ENCODE results near the gene SLC24A4. TPM values are rescaled to one million over a fixed set of nuclear protein-coding genes. Genes with fewer than 3 reads are reported as not detected.

SLC24A4 gene
- total and polyA plus RNA-seq, 2 of the 4 experiments (the other 2 are of a cell fraction): not detected

GRCh38 chr14:92392711-92393110 lies 69.7 kb downstream of the SLC24A4 start:
- Histone ChIP-seq H2BK120ac (ENCODE audit: low read depth, low read length) (no peak overlapping the region), H3K9ac (ENCODE audit: low read depth, low read length) (no peak overlapping the region), H4K8ac (ENCODE audit: low read depth in 2 of 2, low read length in 2 of 2) (no peak overlapping the region), H3K9me1 (ENCODE audit: insufficient read depth, low read length) (no peaks in the 10 kb centered on the region), H4K5ac (ENCODE audit: low read depth, low read length) (no peak overlapping the region), H3K23ac (ENCODE audit: low read depth, low read length) (no peak overlapping the region), H3K27me3 (ENCODE audit: control insufficient read depth, insufficient read depth, low read length) (peaks cover 19% of the 10 kb centered on the region), H3K9me3 (ENCODE audit: control insufficient read depth, insufficient read depth, low read length) (peaks cover 2% of the 10 kb centered on the region; the same call in 1 of the 2 replicates), H3K27ac (ENCODE audit: insufficient read depth, low read length) (no peak overlapping the region), H3K4me2 (ENCODE audit: low read depth, low read length) (no peak overlapping the region), H4K91ac (ENCODE audit: insufficient read depth, low read depth, low read length) (no peak overlapping the region), H2BK20ac (ENCODE audit: low read depth, low read length) (no peak overlapping the region), H3K56ac (ENCODE audit: extremely low read depth, insufficient read depth, low read length) (no peak overlapping the region), H3K4ac (ENCODE audit: low read depth, low read length) (no peak overlapping the region), H3K18ac (ENCODE audit: low read depth, low read length) (no peak overlapping the region), H3K14ac (replicated peaks; ENCODE audit: low read depth, low read length) (no peak overlapping the region), H3K4me1 (ENCODE audit: control insufficient read depth, insufficient read depth, low read length) (peaks cover 2% of the 10 kb centered on the region), H3K4me3 (ENCODE audit: insufficient read depth, low read depth, low read length) (no peak overlapping the region), H4K20me1 (ENCODE audit: insufficient read depth, low read length) (no peaks in the 10 kb centered on the region), H3K36me3 (ENCODE audit: control insufficient read depth, insufficient read depth, low read length) (no peaks in the 10 kb centered on the region), H2AK9ac (replicated peaks; ENCODE audit: low read depth, low read length, poor library complexity) (no peak overlapping the region), H3K79me1 (ENCODE audit: low read depth in 1 of 2, low read length in 2 of 2) (no peaks in the 10 kb centered on the region), H2AK5ac (ENCODE audit: low read depth, low read length) (no peak overlapping the region), H2AFZ (replicated peaks; ENCODE audit: low read length, poor library complexity) (no peak overlapping the region), H2BK5ac (ENCODE audit: low read depth, low read length, poor library complexity, severe bottlenecking) (no peak overlapping the region), H2BK15ac (ENCODE audit: low read depth, low read length) (no peak overlapping the region)
- 63% methylated on average over 6 of the region's 9 CpGs; no CpG with 5 or more reads in 1 of the 2 experiments for whole genome bisulfite sequencing, 2 experiments (ENCODE audit: extremely low coverage in 2 of 2, insufficient read length in 1 of 2)
- dilution Hi-C loops (cut with HindIII; ENCODE audit: low sequenced_read_pairs, unreplicated experiment) (no loop called here), intact Hi-C loops (cut with micrococcal nuclease) (no loop called here), in situ Hi-C loops (cut with MboI; ENCODE audit: low sequenced_read_pairs) (no loop called here)
- TF ChIP-seq FOS (IDR thresholded peaks at IDR 0.05; ENCODE audit: low read depth, low read length): no peak
- no peak for TF ChIP-seq RFX5 (IDR thresholded peaks at IDR 0.05; ENCODE audit: low read depth, low read length)
- no peak for TF ChIP-seq USF2 (IDR thresholded peaks at IDR 0.05; ENCODE audit: low read depth, low read length)
- TF ChIP-seq SMC3 (IDR thresholded peaks at IDR 0.05; ENCODE audit: low read depth, low read length): no peak
- no peak for TF ChIP-seq CEBPB (IDR thresholded peaks at IDR 0.05; ENCODE audit: low read depth, low read length)
- no peak for TF ChIP-seq CHD1 (IDR thresholded peaks at IDR 0.05; ENCODE audit: low read depth, low read length)
- no peak for TF ChIP-seq POLR2A (IDR thresholded peaks at IDR 0.05; ENCODE audit: low read depth, low read length)
- no peak for TF ChIP-seq MXI1 (IDR thresholded peaks at IDR 0.05; ENCODE audit: borderline replicate concordance, low read depth, low read length)
- TF ChIP-seq CTCF (conservative IDR thresholded peaks at IDR 0.05; ENCODE audit: low read depth, low read length): no peak
- CTCF ChIA-PET: no interaction called here
- no TSS peak for BruUV-seq (replicated peaks)
- ATAC-seq (ENCODE audit: low read depth) (no peak), DNase-seq (no peak)
- POLR2A ChIA-PET (ENCODE audit: unreplicated experiment): no interaction called here

Data from IMR-90 (cell line).